HG02798 (cell line): Measurements from ENCODE around the gene GNAQ.
A peak's percentile ranks its signal among the peaks of the same experiment; 100 is the strongest.

Experiments
- ATAC-seq: cut with Tn5 transposase; IDR thresholded peaks from one replicate; pipeline ENCODE4 v1.9.1; 2021; ENCODE audit warnings: mild to moderate bottlenecking; ENCODE audit not compliant: unreplicated experiment, poor library complexity

Gene GNAQ

DNA sequence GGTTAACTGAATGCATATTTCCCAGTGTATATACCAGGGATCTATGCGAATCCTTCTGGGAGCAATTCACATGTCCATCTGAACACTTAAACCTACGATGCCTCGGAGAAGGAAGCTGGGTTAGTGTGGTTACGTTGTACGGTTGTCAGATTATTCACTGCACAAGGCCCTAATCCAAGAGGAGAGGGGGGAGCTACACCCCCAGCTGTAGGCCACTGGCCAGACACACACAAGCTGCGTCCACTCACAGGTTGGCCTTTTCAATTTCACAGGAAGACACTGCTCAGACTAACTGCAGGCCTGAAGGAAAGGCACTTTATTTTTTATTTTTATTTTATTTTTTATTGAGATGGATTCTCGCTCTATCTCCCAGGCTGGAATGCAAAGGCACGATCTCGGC is 199.0 kb downstream of the GNAQ start:
- no peak for ATAC-seq

DNA sequence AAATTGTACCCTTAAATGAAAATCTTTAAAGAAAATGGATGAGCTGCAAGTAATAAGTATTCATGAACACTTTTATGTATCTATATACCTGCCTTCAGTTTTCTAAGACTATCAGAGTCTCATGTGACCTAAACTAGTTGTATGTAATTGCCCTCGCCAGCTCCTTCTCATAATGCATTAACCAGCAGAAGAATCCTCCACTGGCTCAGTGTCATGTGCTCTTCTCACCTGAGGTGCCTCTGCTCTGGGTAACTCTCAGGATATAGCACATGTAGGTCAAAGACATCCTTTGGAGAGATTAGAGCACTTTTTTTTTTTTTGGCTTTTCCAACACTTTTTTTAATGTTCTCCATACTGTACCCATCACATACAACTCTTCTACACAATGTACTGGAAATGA is 199.8 kb downstream of the GNAQ start:
- ATAC-seq, result no peak

DNA sequence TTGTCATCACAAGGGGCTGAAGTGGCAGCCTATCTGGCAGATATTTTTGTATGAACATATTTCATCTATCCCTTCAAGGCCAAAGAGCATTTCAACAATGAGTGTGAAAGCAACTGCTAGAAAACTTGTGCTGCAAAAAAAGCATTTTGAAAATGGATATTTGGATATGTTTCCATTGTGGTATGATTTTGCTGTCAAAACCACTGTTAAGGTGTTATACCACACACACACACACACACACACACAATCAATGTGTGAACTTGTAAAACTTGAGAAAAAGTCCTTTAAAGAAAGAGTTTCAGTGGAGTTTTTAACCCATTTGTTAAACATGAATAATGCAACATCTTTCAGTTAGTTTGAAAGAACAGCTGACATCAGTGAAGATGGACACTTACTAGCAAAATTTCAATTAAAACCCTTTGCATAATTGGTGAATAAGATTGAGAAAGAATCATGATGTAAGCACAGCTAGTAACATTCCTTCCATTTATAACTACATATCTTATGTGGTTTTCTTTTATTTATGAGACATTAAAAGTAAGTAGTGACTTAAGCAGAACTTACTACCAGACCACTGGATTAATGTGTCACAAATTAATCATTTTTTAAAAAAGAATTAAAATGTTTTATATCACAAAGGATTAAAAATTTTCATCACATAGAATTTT is 200.9 kb downstream of the GNAQ start:
- no peak for ATAC-seq

GRCh38 chr9:77829420-77829819 is 202.2 kb downstream of the GNAQ start:
- no peak for ATAC-seq

DNA sequence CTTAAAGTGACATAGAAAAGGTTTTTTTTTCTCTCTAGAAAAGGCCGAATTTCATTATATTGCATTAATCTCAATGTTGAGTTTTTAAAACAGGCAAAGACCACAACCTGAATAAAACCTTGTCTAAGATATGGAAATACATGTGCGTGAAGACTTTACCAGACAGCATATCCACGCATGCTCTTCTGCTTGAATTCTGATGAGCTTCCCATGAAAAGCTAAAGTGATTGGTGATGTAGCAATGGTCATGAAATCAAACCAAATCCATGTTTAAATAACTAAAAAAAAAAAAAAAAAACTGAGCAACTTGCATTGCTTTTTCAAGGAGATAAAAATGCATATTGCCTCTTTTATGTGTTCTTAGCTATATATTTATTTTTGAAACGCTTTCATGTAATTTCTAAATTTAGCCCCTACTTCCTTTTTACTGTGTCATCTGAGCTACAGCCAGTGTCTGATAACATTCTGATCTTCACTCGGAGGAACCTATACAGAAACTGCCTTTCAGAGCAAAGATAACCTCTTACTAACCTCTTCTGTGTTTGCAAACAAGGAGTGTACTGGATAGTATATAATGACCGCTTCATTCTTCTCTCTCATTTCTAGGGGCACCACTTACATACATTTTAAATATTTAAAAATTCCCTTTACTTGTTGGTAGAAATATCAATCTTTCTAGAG is 204.4 kb downstream of the GNAQ start:
- peak; percentile 60 for ATAC-seq

DNA sequence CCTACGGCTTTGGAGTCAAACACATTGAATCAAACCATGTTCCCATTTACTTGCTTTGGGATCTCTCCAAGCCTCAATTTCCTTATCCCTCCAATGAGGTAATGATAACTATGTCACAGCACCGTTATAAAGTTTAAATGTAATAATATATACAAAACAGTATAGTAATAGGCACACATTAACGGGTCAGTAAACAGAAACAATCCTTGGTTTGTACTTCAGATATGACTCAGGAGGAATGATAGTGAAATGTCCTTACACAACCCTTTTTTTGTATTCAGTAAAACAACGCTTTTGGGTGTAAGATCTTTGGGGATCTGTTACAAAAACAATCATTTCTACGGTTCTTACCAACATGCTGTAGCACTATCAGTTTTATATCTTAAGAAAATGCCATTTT is 205.0 kb downstream of the GNAQ start:
- no peak for ATAC-seq

GRCh38 chr9:77826116-77826515 is 205.5 kb downstream of the GNAQ start:
- no peak for ATAC-seq

DNA sequence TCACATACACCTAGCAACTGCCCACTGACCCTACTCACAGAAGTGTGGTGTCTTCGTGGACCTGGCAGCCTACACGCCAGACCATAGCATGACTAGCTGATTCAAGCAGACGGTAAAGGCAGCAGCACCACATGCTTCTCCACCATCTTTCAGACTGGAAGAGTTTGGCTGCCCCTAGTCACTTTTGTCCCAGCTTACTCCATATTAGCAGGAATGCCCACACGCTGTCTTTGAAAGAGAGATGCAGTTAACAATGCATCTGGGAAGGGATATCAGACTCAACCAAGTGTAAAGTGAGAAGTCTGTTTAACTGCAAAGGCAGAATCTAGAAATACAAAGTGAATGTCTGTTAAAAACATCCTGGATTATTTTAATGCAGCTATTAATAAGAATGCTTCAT is 206.2 kb downstream of the GNAQ start:
- no peak for ATAC-seq

DNA sequence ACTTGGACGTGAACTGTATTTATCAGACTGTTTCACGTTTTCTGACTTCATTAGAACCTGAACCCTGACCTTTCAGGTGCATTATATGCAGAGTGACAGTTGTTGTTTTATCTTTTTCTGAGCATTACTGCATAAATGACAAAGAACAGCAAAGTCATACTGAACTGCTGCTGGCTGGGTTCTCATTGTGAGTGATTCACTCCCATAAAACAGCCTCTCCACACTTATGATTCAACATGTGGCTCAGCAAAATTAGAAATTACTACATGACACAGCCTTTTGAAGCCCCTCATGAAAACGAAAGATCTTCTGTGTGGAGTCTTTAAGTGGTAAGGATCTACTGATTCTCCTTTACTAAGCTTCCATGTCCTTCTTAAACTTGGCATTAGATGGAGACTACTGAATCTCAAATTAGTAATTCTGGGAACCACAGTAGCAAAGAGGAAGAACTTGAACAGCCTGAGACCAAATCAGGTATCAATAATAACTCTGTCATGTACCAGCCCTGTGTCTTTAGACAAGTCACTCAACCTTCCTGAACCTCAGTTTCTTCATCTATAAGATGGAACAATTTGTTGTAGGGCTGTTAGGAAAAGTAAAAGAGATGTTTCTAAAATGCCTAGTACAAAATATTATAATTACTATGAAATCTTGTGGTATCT is 211.2 kb downstream of the GNAQ start:
- no peak for ATAC-seq

- no peak for ATAC-seq
Measured at GRCh38 chr9:77819657-77820056, 212.0 kb downstream of the GNAQ start.

DNA sequence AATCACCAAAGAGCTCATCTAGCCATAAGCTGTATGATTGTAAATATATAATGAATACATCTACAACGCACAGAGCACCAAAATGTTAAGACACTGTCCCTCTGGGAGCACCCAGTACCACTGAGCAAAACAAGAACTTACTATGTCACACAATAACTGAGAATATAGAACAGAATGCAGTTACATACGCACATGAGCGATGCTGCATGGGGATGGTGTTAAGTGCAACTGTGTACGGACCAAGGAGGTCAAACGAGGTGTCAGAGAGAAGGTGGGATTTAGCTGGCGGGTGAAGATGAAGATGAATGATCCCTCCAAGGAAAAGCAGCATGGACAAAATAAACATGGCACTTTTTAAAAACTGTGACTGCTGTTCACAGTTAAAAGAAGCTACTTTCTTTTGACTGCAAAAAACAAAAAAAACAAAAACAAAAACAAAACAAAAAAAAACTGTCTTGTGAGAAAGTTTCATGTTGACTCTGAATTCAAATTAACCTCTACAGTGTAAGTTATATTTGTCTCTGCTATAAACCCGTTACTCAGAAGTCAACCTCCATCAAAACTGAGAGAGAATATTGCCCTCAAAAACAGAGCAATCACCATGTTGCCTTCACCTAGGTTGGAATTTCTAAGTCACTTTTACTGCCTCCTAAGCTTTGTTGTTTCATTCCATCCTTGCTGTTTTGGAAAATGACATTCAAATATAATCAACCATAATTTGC is 213.9 kb downstream of the GNAQ start:
- no peak for ATAC-seq

DNA sequence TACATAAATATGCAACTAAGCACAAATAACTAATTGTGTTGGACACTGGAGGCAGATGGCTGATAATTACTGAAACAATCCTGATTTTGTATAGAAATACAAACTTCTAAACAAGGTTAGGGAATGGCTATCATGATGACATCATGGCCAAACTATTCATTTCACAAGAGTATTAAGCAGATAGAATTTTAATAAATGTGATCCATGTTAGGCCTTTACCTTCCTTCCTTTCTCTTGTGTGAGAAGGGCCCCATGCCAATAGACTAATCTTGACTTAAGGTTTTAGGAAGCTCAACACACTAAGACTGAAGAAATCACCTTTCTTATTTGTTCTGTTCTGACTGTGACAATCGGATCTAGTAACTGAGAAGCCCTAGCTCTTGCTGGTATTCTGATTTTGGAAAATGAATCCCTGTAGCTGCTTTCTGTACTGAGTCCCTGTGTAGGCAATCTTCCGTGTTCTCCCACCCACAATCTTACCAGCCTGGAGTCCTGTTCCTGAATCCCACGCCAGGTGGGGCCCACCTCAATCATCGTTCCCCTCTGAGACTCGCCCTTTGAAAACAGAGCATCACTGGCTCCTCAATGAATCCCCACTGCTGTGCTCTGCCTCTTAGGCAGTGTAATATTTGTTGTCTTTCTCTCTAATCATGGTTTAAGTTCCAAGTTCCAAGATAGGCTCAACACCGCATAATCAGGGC is 214.8 kb downstream of the GNAQ start:
- no peak for ATAC-seq

DNA sequence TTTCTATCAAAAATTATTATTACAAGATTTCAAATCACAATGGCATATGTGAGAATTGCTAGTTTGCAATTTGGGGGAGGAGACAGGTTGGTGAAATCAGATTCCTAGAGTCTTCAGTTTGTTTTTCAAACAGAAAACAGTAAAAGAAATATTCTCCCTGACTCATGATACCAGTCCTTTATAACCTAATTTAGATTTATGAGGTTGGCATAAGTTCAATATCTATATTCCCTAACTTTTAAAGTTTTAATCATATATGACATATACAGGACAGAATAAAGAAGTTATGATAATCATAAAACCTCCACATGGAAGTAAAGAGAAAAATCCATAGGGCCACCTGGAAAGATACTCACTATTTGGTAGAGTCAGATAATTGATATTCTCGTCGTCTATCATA is 216.4 kb downstream of the GNAQ start:
- no peak for ATAC-seq

GRCh38 chr9:77811832-77812231 is 219.8 kb downstream of the GNAQ start:
- no peak for ATAC-seq

- no peak for ATAC-seq
Measured at GRCh38 chr9:77810637-77811119, 220.9 kb downstream of the GNAQ start.

- no peak for ATAC-seq
Measured at GRCh38 chr9:77810047-77810446, 221.6 kb downstream of the GNAQ start.

- no peak for ATAC-seq
Measured at GRCh38 chr9:77809552-77809951, 222.1 kb downstream of the GNAQ start.

GRCh38 chr9:77808751-77809081 is 222.9 kb downstream of the GNAQ start:
- no peak for ATAC-seq

DNA sequence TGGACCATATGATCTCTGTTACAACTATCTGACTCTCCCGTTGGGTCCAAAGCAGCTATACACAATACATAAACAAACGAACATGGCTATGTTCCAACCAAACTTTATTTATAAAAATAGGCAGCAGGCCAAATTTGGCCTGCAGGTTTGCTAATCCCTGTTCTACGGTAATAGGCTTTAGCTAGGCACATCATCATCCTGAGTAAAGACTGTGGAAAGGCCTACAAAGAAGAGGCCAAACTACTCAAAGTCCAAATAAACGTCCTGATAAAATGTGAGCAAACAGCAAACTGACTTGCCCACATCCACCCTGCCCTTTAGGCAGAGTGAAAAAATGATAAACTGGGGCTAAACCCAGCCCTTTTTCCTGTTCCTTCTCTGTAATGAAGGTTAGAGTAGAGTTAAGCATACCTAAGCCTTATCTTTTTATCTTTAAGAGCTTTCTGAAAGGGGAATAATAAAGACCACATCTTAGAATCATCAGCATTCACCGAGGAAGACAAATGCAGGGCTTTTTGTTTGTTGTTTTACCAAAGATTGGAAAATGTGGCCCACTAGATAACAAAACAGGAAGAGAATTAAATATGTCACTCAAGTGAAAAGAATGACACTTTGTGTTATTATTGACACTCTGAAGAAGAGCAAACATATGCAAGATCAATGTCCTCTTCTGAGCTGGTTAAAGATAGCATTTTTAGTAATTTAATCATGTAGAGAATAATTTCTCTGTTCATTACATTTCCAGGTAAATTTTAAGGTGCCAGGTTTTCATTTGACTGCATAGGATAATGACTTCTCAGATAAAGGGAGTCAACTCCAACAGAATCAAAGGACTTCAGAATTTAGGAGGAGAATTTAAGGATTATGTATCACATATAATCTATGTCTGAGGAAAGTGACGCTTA is 223.5 kb downstream of the GNAQ start:
- ATAC-seq, result no peak
